Thoracic aorta (tissue), 2 donors: Measurements from ENCODE around the gene ANO5. TPM values are rescaled to one million over a fixed set of nuclear protein-coding genes. Genes with fewer than 3 reads are reported as not detected.

Experiments used
- ATAC-seq: fragments of 150-250 bp; one replicate; pipeline ENCODE4 v1.8.0; 2017; ENCODE audit warnings: low read depth; ENCODE audit not compliant: insufficient number of reproducible peaks, low FRiP score
- DNase-seq: peaks from one replicate; pipeline ENCODE4 v3.0.0-alpha.2; 2020; ENCODE audit warnings: low spot score
- H3K27ac ChIP-seq, 2 donors: fragments of 200-600 bp; sonication (generic); 1 replicate in 1 of 2; 2 replicates in 1 of 2; pipeline ENCODE4 v1.5.1; 2016; ENCODE audit warnings: mild to moderate bottlenecking in 2 of 2, moderate library complexity in 2 of 2
- H3K27me3 ChIP-seq: fragments of 200-600 bp; sonication (generic); replicated peaks from 2 replicates; pipeline ENCODE4 v1.6.0; 2016; ENCODE audit warnings: mild to moderate bottlenecking; ENCODE audit not compliant: insufficient read depth
- H3K36me3 ChIP-seq: fragments of 200-600 bp; sonication (generic); one replicate; pipeline ENCODE4 v1.5.1; 2016
- H3K4me1 ChIP-seq, 2 donors: fragments of 200-600 bp; sonication (generic); 1 replicate in 1 of 2; 2 replicates in 1 of 2; pipeline versions ENCODE4 v1.5.1 to v1.6.0; 2016; ENCODE audit warnings: low read depth in 2 of 2, mild to moderate bottlenecking in 1 of 2; ENCODE audit not compliant: control insufficient read depth in 1 of 2
- H3K4me3 ChIP-seq: fragments of 200-600 bp; sonication (generic); 2 replicates; pipeline ENCODE4 v1.5.1; 2016; ENCODE audit warnings: mild to moderate bottlenecking
- H3K9me3 ChIP-seq: fragments of 200-600 bp; sonication (generic); 2 replicates; pipeline ENCODE4 v1.5.1; 2016
- total RNA-seq, 2 donors: library from RNA; depleted of rRNA; stranded (reverse); fragments of >200 nt; gene quantifications; one replicate each; pipeline versions ENCODE4 v1.1.0 to v1.2.3, GENCODE V29; 2016
- TF ChIP-seq, protein P1 (sequence below): fragments of 200-600 bp; sonication (generic); IDR thresholded peaks from one replicate; pipeline ENCODE4 v1.5.1; 2019; ENCODE audit warnings: antibody characterized with exemption

ANO5 gene
- total RNA-seq, 2 donors from 2014 or later: 6.5 to 7.9 TPM

- Histone ChIP-seq H3K27me3 (no peaks in the 10 kb centered on the region), H3K9me3 (no peaks in the 10 kb centered on the region), H3K4me3 (no peak overlapping the region), H3K4me1 (peaks cover under 1 to 8% of the 10 kb centered on the region in 2 donors), H3K36me3 (no peaks in the 10 kb centered on the region), H3K27ac (no peak overlapping the region)
- no peak for ATAC-seq
- TF ChIP-seq, protein P1, sequence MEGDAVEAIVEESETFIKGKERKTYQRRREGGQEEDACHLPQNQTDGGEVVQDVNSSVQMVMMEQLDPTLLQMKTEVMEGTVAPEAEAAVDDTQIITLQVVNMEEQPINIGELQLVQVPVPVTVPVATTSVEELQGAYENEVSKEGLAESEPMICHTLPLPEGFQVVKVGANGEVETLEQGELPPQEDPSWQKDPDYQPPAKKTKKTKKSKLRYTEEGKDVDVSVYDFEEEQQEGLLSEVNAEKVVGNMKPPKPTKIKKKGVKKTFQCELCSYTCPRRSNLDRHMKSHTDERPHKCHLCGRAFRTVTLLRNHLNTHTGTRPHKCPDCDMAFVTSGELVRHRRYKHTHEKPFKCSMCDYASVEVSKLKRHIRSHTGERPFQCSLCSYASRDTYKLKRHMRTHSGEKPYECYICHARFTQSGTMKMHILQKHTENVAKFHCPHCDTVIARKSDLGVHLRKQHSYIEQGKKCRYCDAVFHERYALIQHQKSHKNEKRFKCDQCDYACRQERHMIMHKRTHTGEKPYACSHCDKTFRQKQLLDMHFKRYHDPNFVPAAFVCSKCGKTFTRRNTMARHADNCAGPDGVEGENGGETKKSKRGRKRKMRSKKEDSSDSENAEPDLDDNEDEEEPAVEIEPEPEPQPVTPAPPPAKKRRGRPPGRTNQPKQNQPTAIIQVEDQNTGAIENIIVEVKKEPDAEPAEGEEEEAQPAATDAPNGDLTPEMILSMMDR: no peak
- DNase-seq: no peak
These were observed 6.4 kb downstream of the ANO5 start for GRCh38 chr11:22199243-22199642.

DNA sequence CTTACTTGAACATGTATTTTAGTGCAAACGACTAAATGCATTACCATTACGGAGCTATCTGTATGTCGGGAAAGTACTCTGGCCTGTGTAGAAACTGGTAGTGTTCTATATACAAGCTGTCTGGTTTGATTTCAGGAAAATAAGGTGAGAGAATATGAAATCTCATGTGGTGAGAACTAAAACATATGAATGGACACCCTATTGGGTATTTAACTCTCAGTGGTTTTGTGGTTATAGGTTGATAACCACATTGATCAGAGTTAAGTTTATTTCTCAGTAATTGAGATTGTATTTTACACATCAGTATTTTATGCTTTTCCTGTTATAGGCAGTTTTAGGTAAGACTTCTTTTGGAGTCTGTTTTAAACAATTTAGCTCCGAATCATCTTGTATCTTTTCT is 10.4 kb downstream of the ANO5 start:
- Histone ChIP-seq H3K4me1 (no peaks in the 10 kb centered on the region), H3K27me3 (no peaks in the 10 kb centered on the region), H3K9me3 (no peaks in the 10 kb centered on the region), H3K36me3 (no peaks in the 10 kb centered on the region), H3K27ac (no peak overlapping the region), H3K4me3 (no peak overlapping the region)
- TF ChIP-seq, protein P1: no peak
- ATAC-seq (no peak), DNase-seq (no peak)

GRCh38 chr11:22207162-22207561 is 14.3 kb downstream of the ANO5 start:
- Histone ChIP-seq H3K4me1 (no peaks in the 10 kb centered on the region), H3K4me3 (no peak overlapping the region), H3K9me3 (no peaks in the 10 kb centered on the region), H3K36me3 (no peaks in the 10 kb centered on the region), H3K27me3 (no peaks in the 10 kb centered on the region), H3K27ac (no peak overlapping the region)
- TF ChIP-seq, protein P1: no peak
- DNase-seq (no peak), ATAC-seq (no peak)

DNA sequence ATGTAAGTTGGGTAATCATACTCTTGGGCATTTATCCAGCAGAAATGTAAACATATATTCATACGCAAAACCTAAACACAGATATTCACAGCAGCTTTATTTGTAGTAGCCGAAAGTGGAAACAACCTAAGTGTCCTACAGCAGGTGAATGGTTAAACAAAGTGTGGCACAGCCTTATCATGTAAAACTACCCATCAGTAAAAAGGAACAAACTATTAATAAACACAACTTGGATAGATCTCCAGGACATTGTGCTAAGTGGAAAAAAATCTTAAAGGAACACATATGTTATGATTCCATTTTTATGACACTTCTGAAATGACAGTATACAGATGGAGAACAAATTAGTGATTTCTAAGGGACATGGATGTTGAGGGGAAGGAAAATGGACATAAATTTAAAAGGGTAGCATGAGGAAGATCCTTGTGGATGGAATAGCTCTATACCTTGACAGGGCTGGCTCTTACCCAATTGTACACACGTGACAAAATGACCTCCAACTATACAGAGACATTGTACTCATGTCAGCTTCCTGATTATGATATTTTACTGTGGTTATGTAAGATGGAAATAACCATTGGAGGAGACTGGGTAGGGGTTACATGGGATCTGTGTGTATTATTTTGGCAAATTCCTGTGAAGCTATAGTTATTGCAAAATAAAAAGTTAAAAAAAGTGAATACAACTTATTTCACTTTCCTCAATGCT is 15.4 kb downstream of the ANO5 start:
- TF ChIP-seq, protein P1: no peak
- Histone ChIP-seq H3K4me1 (no peaks in the 10 kb centered on the region), H3K27me3 (no peaks in the 10 kb centered on the region), H3K4me3 (no peak overlapping the region), H3K27ac (no peak overlapping the region), H3K9me3 (no peaks in the 10 kb centered on the region), H3K36me3 (no peaks in the 10 kb centered on the region)
- DNase-seq (no peak), ATAC-seq (no peak)

- H3K4me1 ChIP-seq: no peaks in the 10 kb centered on the region
- H3K9me3 ChIP-seq: no peaks in the 10 kb centered on the region
- TF ChIP-seq, protein P1: no peak
- H3K27me3 ChIP-seq: no peaks in the 10 kb centered on the region
- DNase-seq: no peak
- no peak for ATAC-seq
- H3K4me3 ChIP-seq: no peak overlapping the region
- no peak overlapping the region for H3K27ac ChIP-seq
- H3K36me3 ChIP-seq: no peaks in the 10 kb centered on the region
These were observed 24.1 kb downstream of the ANO5 start for GRCh38 chr11:22216940-22217339.
